ENCODE data around the gene LMX1B.

The LMX1B gene

DNA sequence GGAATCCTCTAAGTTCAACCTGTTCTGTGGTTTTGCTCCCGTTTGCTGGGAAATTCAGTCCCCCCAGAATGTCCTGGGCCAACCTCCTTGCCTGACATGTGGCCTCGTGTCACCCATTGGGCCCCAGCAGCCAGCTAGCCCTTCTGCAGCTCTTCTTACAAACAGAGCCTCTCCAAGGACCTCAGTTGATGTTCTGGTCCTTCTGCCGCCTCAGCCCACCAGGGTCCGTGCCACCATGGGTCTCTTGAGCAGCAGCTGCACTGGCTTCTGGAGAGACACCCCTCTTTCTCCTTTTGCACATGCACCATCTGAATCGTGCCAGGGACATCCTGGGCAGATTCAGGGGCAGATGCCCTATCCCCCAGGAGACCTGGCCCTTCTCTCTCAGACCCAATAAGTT lies 85.0 kb downstream of the LMX1B start:
- no peak for DNase-seq (ENCODE audit: low spot score)
- in situ Hi-C loops (cut with MboI; ENCODE audit: low sequenced_read_pairs, unreplicated experiment), result no loop called here
- TF ChIP-seq, protein P1, sequence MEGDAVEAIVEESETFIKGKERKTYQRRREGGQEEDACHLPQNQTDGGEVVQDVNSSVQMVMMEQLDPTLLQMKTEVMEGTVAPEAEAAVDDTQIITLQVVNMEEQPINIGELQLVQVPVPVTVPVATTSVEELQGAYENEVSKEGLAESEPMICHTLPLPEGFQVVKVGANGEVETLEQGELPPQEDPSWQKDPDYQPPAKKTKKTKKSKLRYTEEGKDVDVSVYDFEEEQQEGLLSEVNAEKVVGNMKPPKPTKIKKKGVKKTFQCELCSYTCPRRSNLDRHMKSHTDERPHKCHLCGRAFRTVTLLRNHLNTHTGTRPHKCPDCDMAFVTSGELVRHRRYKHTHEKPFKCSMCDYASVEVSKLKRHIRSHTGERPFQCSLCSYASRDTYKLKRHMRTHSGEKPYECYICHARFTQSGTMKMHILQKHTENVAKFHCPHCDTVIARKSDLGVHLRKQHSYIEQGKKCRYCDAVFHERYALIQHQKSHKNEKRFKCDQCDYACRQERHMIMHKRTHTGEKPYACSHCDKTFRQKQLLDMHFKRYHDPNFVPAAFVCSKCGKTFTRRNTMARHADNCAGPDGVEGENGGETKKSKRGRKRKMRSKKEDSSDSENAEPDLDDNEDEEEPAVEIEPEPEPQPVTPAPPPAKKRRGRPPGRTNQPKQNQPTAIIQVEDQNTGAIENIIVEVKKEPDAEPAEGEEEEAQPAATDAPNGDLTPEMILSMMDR (IDR thresholded peaks at IDR 0.05; ENCODE audit: borderline replicate concordance, control extremely low read depth, extremely low read depth, insufficient read depth, missing control alignments), result no peak

DNA sequence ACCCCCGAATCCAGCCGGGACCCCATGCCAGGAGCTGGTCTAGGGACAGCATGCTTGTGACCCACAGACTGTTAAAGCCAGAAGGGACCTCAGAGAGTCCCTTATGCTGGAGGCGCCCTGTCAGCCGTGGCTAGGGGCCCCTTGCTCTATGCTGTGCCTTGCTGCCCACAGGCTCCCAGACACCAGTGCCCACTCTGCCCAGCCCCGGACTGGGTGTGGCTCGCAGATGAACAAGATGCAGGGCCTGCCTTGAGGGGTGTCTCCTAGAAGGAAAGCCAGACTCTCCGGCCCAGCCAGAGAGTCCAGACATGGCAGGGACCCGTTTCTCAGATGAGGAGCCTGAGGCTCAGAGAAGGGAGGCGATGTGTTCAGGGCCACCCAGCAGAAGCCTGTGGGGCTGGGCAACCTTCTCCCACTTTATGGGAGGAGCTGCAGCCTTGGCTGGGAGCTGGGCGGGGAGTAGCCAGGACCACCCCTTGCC lies 85.7 kb downstream of the LMX1B start:
- in situ Hi-C loops (cut with MboI; ENCODE audit: low sequenced_read_pairs, unreplicated experiment), result no loop called here
- no peak for DNase-seq (ENCODE audit: low spot score)

DNA sequence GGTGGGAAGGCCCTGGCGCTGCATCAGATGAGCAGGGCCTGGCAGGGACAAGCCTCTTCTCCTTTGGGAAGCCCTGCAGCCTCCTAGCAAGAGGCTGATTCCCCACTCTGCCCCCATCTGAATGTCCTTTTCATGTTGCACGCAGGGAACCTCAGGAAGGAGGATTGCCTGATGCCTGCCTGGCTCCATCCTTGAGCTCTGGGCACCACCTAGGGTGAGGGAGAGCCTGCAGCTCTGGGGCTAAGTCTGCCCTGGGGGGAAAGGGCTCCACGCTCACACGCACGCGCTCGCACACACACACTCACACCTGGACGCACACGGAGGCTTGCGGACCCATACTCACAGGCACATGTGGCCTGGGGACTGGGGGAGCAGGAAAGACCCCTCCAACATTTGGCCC lies 86.6 kb downstream of the LMX1B start:
- TF ChIP-seq, protein P1 (IDR thresholded peaks at IDR 0.05; ENCODE audit: borderline replicate concordance, control extremely low read depth, extremely low read depth, insufficient read depth, missing control alignments), result no peak
- in situ Hi-C loops (cut with MboI; ENCODE audit: low sequenced_read_pairs, unreplicated experiment), result no loop called here
- DNase-seq (ENCODE audit: low spot score), result no peak

More for the DNA sequence above, 85.7 kb downstream of the LMX1B start:
- TF ChIP-seq, protein P1 (IDR thresholded peaks at IDR 0.05; ENCODE audit: borderline replicate concordance, control extremely low read depth, extremely low read depth, insufficient read depth, missing control alignments), result no peak

DNA sequence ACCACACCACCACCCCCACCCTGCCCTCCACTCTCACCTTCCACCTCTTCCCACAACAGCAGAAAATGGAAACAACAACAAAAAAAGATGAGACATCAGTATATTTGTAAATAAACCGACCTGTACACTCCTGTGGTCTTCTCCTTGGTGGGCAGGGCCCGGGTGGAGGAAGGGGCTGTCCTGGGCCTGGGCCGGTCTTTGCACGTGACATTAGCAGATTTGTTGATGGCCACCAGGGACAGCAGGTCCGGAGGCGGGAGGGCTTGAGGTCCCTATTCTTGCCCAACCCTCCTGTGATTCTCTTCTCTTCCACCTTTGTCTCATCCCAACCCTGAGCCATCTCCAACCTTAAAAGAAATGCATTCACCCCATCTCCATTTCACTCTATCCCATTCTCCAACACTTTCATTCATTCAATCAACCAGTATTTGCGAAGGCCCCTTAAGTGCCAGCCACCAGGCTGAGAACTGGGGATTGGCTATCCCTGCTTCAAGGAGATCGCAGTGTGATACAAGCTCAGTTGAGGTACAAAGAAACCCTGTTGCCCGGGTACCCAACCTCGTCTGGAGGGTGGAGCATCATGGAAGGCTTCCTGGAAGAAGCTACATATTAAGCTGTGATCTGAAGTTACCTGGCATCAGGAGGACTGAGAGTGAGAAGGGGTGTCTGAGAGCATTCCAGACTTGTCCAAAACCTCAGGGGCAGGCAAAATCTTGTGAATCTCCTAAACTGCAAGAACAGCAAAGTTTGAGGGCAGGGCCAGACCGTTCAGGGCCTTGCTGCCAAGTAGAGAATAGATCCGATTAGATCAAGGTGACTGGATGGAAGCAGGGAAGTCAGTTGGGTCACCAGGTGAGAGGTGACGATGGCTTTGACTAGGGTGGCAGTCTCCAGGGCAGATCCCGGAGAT lies 87.4 kb downstream of the LMX1B start:
- in situ Hi-C loops (cut with MboI; ENCODE audit: low sequenced_read_pairs, unreplicated experiment), result no loop called here
- TF ChIP-seq, protein P1 (IDR thresholded peaks at IDR 0.05; ENCODE audit: borderline replicate concordance, control extremely low read depth, extremely low read depth, insufficient read depth, missing control alignments), result no peak
- DNase-seq (ENCODE audit: low spot score), result no peak

DNA sequence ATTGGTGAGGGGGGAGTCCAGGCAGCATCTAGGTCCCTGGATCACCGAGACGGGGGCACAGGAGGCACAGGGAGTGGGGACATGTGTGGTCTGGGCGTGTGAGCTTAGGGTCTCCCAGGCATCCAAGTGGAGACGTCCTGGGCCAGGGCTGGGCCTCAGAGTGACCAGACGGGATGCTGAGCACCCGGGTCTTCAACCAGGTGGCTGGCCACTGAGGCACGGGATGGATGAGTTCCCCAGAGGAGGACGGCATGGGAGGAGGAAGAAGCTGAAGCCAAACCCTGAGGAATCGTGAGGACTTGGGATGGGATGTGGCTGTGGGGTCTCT lies 88.0 kb downstream of the LMX1B start:
- no peak for DNase-seq (ENCODE audit: low spot score)
- TF ChIP-seq, protein P1 (IDR thresholded peaks at IDR 0.05; ENCODE audit: borderline replicate concordance, control extremely low read depth, extremely low read depth, insufficient read depth, missing control alignments), result no peak
- in situ Hi-C loops (cut with MboI; ENCODE audit: low sequenced_read_pairs, unreplicated experiment), result no loop called here

DNA sequence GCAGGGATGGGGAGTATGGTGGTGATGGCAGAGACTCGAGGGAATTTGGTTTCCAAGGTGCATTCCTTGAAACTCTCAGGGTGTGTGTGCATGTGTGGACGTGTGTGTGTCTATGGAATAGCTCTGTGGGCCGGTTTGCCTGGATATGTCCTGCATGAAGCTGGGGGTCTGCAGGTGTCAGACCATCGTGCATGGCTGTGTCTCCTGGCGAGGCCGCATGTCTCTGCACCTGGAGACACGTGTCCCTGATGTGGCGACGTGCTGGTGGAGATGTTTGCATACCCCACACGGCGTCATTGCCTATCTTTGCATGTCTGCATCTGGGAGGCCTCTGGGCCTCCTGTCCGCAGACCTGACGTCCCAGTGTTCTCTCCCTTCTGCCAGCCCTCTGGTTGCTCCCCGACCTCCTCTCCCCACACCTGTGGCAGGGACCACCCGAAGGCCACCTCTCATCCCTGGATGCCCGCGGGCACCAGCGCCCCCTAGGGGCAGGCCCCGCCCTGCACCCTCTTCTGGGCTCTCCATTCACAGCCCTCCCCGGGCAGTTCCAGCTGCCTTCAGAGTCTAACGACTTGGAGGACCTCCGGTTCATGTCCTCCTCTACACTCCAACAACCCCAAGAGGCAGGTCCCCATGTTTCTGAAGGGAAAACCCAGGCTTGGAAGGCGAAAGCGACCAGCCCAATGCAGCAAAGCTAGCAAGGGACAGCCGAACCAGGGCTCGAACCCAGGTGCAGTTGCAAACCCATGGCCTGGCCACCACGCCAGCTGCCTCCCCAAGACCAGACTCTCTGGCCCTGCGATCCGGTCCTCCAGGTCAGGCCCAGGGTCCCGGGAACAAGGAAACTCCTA lies 88.6 kb downstream of the LMX1B start:
- peak; percentile 72 for DNase-seq (ENCODE audit: low spot score)
- TF ChIP-seq, protein P1 (IDR thresholded peaks at IDR 0.05; ENCODE audit: borderline replicate concordance, control extremely low read depth, extremely low read depth, insufficient read depth, missing control alignments), result peak; percentile 58
- in situ Hi-C loops (cut with MboI; ENCODE audit: low sequenced_read_pairs, unreplicated experiment), result no loop called here
